ENCODE data around the gene TENT4A.

TENT4A gene

DNA sequence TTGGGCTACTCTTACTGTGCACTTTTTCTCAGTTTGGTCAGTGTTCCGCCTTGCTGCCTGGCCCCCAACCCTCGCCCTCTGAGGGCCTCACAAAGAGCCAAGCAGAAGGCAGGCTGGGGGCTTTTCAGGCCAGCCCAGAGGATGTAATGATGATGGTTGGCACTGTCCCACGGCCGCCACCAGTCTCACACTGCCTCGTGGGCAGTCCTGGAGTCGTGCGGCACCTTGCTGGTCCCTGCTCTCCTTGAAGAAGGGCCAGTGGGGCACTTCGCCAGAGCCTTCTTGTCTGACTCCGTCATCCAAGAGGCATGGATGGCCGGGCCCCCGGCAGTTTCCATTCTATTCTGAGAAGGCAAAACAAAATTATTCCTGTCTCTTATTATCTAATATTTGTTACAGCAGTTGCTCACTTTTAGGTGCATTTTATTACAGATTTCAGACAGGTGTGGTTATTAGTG, 21.0 kb downstream of the TENT4A start:
- DNase-seq: no peak

DNA sequence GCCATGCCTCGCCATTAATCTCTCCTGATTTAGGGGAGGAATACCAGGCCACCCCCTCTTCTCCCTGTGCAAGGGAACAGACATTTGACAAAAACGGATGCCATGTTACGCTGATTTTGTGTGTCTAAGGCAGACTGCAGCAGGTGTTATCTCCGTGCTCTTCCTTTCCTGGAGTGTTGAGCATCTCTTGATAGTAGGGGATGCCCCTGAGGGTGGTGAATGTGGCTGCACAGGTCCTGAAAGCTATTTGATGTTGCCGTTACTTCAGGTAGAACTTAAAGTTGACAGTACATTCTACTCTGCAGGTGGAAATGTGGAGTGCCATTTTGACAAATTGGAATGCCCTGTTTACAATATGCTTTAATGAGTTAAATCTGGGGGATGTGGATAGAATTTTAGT, 21.5 kb downstream of the TENT4A start:
- DNase-seq: no peak

DNA sequence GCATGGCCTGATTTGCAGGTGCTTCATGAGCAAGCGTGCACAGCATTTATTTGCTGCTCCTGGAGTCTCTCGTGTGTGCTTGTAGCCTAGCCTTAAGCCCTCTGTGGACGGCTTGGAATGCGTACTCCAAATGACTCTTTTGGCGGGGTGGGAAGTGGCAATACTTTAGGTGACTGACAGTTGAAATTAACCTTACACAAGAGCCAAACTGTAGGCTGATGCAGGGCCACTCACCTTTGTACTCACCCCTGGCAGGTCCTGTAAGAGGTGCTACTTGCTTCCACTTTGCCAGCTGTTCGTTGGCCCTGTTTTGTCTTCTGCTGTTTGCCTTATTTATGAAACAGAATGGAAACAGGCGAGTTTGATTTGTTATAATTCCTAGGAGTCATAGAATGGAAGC, 22.9 kb downstream of the TENT4A start:
- DNase-seq: no peak

DNA sequence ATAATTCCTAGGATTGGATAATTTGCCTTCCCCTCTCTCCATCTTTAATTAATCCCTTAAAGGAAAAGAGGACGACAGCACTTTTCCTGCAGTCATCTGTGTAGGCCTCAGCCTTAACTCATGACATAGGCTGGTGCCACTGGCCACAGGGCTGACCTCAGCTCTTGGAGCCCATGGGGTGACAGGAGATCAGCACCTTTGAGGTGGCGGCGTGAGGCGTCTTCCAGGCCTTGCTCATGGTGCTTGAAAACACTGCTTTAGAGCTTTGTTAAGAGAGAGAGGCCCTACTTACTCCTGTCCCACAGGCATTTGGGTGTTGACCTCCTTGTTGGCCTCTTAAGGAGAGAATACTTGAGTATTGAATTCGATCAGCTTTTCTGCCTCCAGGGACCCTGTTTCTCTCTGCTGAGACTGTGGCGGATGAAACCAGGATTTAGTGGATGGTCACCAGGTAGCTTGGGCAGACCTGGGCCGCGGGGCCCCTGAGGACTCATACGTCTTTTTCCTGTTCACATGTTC, 23.4 kb downstream of the TENT4A start:
- DNase-seq: no peak

DNA sequence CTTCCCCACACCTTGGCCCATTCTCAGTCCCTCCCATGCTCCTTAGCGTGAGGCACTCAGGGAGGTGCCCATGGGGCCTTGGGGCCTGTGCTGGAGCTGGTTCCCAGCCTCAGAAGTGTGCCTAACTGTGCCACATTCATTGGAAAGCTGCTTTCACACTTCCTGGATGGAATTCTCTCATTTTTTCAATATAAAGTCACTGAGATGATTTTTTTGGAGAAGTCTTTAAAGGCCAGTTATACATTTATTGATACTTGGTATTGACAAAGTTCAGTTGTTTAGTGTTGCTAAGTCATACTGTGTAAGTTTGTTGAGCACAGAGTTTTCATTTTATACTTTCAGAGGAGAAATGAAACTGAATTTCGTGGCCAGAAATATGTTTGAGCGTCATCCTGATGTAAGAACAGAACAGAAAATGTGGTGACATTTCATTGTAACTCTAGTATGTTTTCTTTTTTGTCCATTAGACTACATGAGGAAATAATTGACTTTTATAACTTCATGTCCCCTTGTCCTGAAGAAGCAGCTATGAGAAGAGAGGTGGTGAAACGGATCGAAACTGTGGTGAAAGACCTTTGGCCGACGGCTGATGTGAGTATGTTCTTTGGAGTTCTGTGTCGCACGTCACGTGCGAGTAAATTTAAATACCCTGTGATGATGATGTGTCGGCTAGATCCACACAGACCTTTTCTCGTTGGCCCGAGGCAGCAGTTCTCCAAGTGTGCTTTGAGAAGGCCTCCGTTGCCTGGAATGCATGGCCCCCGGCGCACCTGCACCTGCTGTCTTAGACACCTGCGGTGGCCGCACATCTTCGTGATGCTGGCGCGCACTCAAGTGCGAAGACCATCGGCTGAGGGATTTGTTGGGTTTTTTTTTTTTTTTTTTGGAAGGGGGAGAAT, 24.1 kb downstream of the TENT4A start:
- peak; percentile 26 to 41 for DNase-seq

DNA sequence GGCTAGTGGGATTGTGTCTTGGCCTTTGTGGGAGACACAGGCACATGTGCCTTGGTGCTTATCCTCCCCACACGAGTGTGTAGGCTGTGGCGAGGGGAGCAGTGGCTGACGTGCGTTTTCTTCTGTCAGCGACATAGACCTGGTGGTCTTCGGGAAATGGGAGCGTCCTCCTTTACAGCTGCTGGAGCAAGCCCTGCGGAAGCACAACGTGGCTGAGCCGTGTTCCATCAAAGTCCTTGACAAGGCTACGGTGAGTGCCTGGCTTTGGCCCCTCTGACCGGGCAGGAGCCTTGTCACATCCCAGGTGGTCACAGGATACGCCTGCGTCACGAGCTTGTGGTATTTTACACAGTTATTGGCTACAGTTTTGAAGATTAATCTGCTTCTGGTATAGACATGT, 26.4 kb downstream of the TENT4A start:
- no peak for DNase-seq

DNA sequence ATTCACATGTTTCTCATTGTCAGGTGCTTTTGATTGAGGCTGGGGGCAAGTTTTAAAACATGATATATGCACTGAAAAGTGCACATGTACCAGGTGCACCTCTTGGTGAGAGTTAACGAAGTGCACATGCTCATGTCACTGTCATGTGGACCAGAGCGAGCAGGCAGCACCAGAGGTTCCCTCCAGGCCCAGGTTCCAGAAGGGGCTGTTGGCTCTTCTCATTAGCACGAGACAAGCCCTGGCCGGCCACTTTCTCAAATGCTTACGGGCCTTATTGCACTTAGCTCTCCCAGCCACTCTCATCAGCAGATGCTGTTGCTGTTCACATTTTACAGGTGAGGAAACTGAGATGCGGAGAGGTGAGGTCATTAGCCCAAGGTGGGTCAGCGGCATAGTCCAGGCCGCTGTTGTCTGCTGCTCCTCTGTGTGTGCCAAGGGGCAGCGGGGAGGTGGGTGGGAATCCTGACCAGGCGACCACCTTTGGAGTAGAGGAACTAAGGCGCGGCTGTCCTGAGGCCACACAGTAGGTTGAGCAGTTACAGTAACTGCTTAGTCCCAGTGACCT, 27.4 kb downstream of the TENT4A start:
- no peak for DNase-seq

DNA sequence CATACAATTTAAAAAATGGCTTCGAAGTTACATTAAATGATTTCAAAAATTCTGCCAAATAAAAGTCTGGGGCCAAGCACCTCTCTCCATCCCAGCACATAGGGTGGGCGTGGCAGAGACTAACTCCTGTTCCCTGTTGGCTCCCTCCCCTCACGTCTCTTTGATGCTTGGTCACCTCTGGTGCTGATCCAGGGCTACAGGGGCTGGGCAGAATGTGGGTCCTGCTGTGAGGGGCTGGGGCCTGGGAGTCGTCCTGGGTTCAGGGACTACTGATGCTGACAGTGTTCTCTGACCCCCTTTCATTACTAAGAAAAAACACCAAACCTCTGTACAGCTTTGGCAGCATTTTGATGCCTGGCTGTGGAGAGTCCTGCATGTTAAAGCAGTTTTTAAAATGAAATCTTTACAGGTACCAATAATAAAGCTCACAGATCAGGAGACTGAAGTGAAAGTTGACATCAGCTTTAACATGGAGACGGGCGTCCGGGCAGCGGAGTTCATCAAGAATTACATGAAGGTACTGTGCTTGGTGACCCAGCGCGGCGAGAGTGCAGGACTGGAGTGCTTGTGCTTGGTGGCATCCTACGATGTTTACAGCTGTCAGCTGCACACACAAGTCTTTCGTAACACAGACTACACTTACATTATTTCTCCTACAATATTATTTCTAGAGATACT, 29.0 kb downstream of the TENT4A start:
- no peak for DNase-seq

DNA sequence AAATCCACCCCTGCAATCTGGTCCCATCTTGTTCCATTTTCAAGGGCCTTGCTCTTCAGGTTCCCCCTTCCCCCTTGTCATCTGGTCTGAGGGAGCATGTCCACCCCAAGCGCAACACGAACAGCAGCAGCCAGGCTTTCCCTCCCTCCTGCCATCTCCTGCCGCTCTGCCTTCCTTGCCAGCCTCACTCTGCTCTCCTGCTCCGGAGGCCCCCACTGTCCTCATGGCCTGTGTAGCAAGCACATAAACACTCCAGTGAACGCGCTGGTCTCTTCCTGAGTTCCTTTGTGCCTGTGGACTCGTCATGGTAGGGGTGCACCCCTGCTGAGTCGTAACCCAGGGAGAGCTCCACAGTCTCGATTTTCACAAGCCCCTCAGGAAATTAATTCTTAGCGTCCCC, 29.9 kb downstream of the TENT4A start:
- DNase-seq: no peak

DNA sequence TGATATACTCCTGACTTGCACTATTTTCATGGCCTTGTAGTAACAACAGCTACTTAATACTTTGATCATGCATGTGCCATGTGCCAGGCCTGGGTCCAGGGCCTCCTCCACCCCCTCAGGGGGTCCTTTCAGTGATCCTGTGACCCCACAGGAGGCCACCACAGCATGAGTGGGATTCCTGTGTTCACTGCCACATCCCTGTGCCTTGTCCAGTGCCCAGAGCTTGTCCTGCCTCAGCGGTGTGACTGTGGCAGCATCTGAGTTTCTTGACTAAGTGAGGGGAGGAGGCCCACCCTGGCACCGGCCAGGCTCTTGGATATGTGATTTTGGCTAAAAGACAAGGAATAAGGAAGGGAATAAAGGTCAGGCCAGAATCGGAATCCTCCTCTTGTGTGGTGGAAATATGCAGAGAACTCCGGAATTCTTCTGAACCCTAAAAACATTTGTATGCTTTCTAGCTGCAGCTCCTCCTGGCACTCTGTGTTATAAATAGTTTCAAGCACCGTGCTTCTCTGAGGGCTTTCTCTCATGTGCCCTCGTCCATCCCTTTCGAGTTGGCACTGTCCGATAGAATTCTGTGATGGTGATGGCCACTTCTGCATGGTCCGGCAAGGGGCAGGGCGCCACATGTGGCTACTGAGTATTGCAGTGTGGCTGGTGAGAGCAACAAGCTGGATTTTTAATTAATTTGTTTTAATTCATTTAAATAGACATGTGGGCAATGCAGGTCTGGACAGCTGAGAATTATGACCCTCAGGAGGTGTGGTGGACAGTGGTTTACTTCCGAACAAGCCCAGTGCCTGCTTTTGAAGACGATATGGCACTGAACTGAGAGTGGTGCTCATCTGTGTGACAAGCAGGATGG, 31.8 kb downstream of the TENT4A start:
- no peak for DNase-seq

DNA sequence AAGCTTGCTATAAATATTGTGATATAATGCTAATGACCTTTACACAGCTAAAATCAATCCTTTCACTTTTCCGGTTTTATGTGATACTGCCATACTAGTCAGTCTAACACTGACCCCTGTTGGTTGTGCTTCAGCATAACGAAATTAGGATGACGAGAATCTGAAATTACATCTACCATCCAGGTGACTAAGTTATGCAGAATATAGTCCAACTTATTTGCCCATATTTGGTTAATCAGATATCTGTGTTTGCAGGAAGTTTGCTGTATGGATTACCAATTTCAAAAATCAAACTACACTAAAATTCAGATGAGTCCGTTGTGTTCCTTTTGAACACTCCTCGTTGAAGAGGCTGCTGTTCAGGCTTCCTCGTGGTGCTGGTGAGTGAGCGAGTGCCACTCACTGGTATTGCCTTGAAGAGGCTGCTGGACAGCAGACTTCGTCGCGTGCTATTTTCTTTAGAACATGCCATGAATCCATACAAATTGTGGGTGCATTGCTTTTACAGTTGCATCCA, 32.5 kb downstream of the TENT4A start:
- peak; percentile 33 to 66 for DNase-seq

DNA sequence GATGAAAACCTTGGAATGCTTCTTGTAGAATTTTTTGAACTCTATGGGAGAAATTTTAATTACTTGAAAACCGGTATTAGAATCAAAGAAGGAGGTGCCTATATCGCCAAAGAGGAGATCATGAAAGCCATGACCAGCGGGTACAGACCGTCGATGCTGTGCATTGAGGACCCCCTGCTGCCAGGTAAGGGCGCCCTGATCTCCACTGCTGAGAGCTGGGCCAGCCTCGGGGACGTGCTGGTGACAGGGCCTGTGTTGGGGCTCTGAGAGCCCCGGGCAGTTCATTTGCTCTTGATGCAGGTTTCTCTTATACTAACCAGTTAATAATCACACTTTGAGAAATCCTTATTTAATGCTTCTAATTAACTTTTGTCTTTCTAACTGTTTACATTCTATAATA, 33.0 kb downstream of the TENT4A start:
- no peak for DNase-seq

DNA sequence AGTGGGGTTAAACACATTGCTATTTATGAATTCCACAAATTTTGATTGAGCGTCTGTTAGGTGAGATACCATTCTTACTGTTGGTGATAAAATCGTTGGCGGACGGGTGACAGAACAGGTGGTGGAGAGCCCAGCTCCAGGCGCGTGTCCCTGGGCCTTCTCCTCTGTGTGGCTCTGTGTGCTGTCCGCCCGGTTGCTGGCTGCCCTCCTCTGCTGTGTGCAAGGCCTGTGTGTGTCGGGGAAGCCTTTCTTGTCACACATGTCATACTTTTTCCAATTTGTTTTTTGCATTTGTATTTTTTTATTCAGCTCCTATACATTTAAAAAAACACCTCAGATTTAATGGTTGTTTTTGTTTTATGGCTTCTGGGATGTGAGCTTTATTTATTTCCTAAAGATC, 33.9 kb downstream of the TENT4A start:
- DNase-seq: no peak

DNA sequence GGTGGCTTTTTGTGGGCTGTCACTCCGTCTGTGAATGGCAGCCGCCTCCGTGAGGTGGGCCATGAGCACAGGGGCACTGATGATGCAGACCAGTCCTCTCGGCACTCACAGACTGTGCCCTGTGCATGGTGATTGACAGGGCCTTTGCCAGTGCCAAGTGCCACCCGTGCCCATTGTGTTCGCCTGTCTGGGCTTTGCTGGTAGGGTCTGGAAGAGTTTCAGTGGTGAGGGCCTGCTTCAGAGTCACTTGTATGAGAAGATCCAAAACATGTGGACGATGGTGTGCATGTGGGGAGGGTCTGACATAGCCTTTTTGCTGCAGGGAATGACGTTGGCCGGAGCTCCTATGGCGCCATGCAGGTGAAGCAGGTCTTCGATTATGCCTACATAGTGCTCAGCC, 34.9 kb downstream of the TENT4A start:
- no peak for DNase-seq

DNA sequence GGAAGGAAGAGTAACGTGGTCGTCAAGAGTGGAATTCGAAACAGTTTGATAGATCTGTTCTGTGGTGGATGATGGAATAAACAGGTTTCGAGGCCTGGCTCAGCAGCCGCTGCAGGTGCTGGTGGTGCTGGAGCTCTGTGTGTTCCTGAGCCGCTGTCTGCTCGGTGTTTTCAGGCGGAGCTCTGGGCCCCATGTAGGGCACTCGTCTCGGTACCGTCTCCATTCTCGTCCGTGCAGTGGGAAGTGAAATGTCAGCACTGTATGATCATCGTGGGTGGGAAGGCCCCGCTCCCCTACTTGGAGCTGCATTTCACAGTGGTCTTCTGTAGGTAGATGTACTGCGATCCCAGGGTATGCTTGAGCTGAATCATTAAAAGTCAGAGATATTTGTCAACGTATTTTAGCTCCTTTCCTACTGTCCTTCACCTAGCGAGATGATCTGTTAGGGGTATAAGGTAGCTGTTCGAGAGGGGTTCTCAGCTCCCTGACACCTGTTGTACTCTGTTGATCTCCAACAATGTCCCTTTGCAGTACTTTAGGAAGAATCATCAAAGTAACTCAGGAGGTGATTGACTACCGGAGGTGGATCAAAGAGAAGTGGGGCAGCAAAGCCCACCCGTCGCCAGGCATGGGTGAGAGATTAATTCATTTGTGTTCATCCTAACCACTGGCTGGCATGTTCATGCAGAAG, 35.9 kb downstream of the TENT4A start:
- DNase-seq: no peak

DNA sequence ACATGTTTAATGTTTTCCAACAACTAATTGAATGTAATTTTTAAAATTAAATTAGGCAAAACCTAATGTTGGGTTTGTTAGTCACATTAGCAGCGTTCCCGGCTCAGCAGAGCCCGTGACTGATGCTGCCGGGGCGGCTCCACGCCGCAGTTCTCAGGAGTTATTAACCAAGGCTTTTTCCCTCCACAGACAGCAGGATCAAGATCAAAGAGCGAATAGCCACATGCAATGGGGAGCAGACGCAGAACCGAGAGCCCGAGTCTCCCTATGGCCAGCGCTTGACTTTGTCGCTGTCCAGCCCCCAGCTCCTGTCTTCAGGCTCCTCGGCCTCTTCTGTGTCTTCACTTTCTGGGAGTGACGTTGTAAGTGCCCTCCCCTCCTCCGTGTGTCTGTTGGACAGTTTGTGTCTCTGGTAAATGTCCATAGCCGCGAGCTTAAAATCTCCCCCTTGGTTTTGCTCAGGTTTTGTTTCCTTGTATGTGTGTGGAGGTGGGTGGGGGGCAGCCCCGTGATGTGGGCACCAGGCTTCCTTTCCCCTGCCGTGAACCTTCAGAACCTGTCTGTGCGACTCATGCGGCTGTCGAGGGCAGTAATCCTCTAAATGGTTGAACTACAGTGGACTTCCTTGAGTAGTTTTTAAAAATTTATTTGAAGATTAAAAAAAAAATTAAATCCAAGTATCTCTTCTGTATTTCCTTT, 37.1 kb downstream of the TENT4A start:
- DNase-seq: no peak

DNA sequence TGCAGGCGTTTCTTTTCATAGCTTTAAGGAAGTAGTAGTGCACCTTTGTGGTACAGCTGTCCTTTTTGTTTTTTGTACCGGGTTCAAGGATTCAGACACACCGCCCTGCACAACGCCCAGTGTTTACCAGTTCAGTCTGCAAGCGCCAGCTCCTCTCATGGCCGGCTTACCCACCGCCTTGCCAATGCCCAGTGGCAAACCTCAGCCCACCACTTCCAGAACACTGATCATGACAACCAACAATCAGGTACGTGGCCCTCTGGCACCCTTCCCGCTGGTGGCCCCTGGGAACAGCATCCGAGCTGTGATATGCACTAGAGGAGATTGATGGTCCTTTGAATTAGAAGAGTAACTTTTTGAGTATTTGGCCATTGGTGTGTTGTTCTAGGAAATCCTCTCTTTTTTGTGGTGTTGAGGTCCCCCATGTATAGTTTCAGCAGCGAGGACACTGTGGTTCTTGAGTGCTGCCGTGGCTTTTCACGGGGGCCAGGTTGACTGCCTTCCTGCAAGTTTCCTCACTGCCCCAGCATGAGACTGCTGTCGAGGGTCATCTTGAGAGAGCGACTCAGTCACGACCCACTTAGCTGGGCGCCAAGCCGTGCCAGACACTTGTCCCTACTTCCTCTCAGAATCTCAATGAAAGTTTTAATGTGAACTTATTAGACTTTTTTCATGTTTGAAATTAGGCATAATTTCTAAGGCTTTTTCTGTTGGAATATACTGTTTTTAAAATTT, 37.9 kb downstream of the TENT4A start:
- DNase-seq: no peak

DNA sequence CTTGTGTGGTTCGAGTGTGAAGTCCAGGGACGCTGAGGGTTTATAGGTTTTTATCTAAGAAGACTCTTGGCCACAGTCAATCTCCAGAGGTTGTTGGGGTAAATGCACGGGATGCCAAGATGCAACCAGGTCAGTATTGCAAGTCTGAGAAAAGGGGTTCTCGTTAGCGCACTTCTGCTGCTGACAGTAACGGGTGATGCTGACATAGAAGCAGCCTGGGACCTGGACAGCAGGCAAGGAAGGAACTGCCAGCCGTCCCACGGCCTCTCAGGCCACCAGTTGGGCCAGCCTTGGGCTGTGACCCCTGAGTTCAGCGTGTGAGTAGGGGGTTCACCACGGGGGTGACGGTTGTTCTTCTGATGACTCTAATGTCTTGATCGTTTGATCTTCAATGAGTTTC, 39.0 kb downstream of the TENT4A start:
- DNase-seq: no peak

DNA sequence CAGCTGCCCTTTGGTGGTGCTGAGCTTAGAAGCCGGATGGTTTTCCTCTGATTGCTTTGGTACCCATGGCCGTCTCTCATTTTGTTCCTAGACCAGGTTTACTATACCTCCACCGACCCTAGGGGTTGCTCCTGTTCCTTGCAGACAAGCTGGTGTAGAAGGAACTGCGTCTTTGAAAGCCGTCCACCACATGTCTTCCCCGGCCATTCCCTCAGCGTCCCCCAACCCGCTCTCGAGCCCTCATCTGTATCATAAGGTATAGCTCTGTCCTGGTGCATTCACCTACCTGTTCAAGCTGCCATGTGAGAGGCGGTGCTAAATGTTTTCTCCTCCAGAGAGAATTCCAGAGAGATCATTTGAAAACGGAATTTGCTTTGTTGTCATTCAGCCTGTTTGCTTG, 39.5 kb downstream of the TENT4A start:
- no peak for DNase-seq

DNA sequence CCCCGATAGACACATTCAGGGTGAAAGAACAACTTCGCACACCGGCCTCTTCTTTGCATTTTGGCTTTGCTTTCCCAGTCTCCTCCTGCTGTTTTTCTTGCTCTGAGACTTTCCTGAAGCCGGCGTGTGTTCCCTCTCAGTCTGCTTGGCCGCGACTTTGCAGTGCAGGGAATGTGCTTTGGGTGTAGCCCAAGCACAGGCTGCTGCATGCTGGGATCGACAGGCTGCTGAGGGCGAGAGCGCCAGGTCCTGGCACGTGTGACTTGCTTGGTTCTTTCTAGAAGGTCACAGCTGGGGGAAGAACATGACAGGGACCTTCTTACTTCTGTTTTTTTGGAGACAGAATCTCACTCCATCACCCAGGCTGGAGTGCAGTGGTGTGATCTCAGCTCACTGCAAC, 40.6 kb downstream of the TENT4A start:
- DNase-seq: no peak

DNA sequence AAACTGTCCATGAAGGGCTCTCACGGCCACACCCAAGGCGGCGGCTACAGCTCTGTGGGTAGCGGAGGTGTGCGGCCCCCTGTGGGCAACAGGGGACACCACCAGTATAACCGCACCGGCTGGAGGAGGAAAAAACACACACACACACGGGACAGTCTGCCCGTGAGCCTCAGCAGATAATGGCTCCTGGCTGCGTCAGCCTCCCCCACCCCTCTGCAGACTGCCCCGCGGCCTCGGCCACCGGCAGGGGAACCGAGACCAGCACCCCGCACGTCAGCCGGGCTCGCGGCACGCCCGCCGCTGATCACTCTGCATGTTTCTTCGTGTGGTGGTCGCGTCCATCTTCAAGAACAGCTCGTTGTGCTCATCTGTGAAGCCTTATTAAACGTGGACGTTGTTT, 41.5 kb downstream of the TENT4A start:
- DNase-seq: no peak
